Fibroblast of the conjunctiva (primary cell): ENCODE data around the gene ZC3H4.

Experiments
- DNase-seq: peaks from one replicate; pipeline ENCODE4 v3.0.0-alpha.2; 2010; ENCODE audit warnings: low read depth

The ZC3H4 gene

GRCh38 chr19:47020992-47021496, 92.5 kb downstream of the ZC3H4 start:
- no peak for DNase-seq

- no peak for DNase-seq
Measured at GRCh38 chr19:47020132-47020805, 93.3 kb downstream of the ZC3H4 start.

- DNase-seq, result no peak
Measured at GRCh38 chr19:47019431-47020041, 94.0 kb downstream of the ZC3H4 start, which contains the start of gene NPAS1. Gene NPAS1 (plus strand): TSS chr19:47019837. CDS start chr19:47021048, 1,211 bp downstream.

- no peak for DNase-seq
Measured at GRCh38 chr19:47018923-47019322, 94.7 kb downstream of the ZC3H4 start.
